D721Med (cell line): ENCODE measurements around the gene PRDM15.

Experiments
- DNase-seq: peaks from one replicate; pipeline ENCODE4 v3.0.0; 2011; ENCODE audit warnings: low spot score; ENCODE audit not compliant: insufficient read length
- FAIRE-seq: peaks from 2 replicates; lab custom pipeline; 2011; peaks lifted over from hg19 to GRCh38; lab: Jason Lieb, UNC
- TF ChIP-seq, protein P1 (sequence below): IDR thresholded peaks from 2 replicates; pipeline ENCODE4 v1.5.1; 2012; ENCODE audit warnings: mild to moderate bottlenecking, control low read depth; ENCODE audit not compliant: insufficient read depth; ENCODE audit errors: missing control alignments

PRDM15 gene

DNA sequence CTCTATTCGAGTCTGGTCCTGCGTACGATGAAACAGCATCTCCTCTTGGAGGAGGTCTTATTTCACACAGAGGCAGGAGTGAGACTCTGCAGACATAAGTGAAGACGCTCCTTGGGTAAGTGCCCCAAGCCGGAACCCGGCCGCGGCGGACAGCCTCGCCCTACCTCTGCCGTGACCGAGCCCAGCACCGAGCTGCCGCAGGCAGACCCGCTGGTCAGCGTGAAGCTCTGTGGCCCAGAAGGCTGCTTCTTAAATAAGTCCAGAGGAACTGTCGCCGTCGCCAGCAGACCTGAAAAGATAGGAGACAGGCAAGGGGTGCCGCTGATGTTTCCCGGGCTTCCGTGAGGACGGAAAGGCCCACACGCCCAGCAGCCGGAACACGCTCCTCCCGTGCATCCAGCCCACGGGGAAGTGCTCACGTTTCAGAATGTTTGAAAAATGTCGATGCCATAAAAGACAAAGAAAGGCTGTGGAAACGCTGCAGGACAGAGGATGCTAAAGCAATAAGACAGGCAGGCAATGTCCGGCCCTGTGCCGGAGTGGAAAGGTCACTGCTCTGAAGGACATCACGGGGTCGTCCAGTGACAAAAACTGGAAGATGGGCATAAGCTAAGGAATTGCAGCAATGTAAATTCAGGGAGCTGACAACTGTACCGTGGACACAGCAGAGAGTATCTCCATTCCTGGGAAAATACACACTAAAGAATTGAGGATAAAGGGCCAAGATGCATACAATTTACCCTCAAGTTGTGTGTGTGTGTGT lies 28.5 kb upstream of the PRDM15 start:
- DNase-seq (no peak), FAIRE-seq (no peak)
- TF ChIP-seq, protein P1, sequence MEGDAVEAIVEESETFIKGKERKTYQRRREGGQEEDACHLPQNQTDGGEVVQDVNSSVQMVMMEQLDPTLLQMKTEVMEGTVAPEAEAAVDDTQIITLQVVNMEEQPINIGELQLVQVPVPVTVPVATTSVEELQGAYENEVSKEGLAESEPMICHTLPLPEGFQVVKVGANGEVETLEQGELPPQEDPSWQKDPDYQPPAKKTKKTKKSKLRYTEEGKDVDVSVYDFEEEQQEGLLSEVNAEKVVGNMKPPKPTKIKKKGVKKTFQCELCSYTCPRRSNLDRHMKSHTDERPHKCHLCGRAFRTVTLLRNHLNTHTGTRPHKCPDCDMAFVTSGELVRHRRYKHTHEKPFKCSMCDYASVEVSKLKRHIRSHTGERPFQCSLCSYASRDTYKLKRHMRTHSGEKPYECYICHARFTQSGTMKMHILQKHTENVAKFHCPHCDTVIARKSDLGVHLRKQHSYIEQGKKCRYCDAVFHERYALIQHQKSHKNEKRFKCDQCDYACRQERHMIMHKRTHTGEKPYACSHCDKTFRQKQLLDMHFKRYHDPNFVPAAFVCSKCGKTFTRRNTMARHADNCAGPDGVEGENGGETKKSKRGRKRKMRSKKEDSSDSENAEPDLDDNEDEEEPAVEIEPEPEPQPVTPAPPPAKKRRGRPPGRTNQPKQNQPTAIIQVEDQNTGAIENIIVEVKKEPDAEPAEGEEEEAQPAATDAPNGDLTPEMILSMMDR: no peak

DNA sequence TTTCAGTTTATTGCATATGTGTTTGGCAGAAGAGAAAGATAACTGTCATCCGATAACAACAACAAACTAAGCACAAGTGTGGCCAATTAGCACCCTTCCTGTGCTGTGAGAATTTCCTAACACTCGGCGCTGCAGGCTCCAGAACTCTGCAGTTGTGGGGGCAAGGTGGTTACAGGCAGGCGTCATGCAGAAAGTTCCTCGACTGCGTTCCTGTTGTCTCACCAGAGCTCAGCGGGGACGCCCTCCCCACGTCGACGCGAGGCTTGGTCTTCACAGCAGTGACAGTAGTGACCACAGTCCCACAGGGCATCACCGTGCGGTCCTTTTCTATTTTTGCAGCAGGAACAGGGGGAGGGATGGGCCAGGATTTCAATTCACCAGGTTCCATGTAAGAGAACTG lies 27.6 kb upstream of the PRDM15 start:
- DNase-seq: no peak
- TF ChIP-seq, protein P1: no peak
- FAIRE-seq: no peak

DNA sequence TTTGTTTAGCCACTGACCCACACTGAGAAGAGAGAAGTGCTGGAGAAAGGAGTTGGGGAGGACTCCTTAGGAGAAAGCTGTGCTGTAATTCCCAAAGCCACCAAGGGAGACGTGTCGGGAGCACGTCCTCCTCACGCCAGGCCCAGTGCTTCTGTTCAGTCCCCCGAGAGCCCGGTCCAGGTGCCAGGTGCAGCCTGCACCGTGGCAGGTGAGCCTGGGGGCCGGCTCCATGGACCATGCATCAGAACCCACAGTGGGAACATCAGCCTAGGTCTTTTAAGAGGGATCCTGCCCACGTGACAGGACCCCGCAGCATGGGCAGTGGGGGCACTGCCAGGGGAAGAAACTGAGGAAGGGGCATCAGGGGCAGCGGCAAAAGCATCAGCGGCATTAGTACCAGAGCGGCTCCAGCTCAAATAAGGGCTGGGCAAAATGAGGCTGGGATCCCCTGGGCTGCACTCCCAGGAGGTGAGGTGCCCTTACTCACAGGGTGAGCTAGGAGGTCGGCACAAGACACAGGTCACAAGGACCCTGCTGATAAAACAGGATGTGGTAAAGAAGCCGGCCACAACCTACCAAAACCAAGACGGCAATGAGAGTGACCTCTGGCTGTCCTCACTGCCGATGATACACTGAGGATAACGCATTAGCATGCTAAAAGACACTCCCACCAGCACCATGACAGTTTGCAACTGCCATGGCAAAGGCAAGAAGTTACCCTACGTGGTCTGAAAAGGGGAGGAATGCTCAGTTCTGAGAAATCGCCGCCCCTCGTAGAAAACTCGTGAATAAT lies 24.6 kb upstream of the PRDM15 start:
- FAIRE-seq: no peak
- TF ChIP-seq, protein P1: no peak
- DNase-seq: no peak

DNA sequence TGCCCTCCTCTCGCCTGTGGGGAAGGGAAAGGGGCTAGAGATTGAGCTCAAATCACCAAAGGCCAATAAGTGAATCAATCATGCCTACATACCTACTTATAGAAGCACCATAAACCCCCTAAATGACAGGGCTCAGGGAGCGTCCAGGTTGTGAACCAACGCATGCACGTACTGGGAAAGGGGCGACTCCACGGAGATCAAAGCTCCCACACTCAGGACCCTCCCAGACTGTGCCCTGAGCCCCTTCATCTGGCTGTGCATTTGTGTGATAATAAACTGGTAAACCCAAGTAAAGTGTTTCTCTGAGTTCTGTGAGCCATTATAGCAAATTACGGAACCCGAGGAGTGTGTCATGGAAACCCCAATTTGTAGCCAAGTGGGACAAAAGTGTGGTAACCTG lies 23.8 kb upstream of the PRDM15 start:
- FAIRE-seq (no peak), DNase-seq (no peak)

DNA sequence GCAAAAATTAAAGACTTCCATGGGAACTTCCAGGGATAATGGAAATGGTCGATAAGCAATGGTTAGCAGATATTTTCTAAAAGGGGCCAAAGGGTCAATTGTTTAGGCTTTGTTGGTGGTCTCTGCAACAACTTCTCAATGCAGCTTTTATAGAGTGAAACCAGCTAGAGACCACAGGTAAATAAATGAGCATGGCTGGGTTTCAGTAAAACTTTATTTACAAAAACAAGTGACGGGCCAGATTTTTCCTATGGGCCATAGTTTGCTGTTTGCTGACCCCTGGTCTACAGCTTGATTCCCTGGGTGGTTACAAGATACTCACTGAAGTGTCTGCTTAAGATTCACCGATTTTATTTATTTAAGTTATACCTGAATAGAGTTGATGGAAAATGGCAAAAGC lies 22.6 kb upstream of the PRDM15 start:
- no peak for DNase-seq
- no peak for FAIRE-seq
- TF ChIP-seq, protein P1: no peak

More for the DNA sequence above, 23.8 kb upstream of the PRDM15 start:
- TF ChIP-seq, protein P1: no peak

DNA sequence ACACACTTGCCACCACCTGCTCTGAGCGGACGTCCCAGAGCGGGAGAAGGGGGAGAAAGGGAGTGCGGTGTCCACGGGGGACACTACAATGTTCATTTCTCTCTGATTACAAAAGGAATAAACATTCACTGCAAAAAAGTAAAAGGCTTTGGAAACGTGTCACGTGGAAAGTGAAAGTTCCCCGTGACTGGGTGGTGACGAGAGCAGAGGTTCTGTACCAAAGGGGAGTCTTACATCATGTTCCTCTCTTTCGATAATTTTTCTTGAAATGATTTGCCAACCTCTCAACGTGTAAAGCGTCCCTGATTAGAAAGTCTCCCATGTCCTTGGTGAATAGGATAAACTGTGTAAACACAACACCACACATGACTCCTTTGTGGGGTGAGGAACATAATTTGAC lies 22.0 kb upstream of the PRDM15 start:
- FAIRE-seq (no peak), DNase-seq (no peak)
- TF ChIP-seq, protein P1: no peak
